SHP77 treated with DMSO at 0.1 percent for 48 hours (cell line): ENCODE data around the gene PEMT.
A peak's percentile ranks its signal among the peaks of the same experiment; 100 is the strongest.

Experiments used
- DNase-seq: peaks from one replicate; lab custom pipeline; 2025; lab: John Stamatoyannopoulos, UW

Gene PEMT

GRCh38 chr17:17536702-17537101, 54.8 kb downstream of the PEMT start:
- no peak for DNase-seq

- peak; percentile 89 for DNase-seq
Measured at GRCh38 chr17:17535957-17536356, 55.6 kb downstream of the PEMT start.

GRCh38 chr17:17533901-17534441, 57.5 kb downstream of the PEMT start:
- peak; percentile 99 for DNase-seq

- DNase-seq = no peak
Measured at GRCh38 chr17:17532991-17533390, 58.5 kb downstream of the PEMT start.

- DNase-seq = no peak
Measured at GRCh38 chr17:17531156-17531555, 60.4 kb downstream of the PEMT start.

GRCh38 chr17:17528696-17529652, 62.5 kb downstream of the PEMT start:
- DNase-seq = no peak

GRCh38 chr17:17527956-17528500, 63.5 kb downstream of the PEMT start:
- no peak for DNase-seq

- DNase-seq = no peak
Measured at GRCh38 chr17:17527534-17527933, 64.0 kb downstream of the PEMT start.

GRCh38 chr17:17526369-17526768, 65.1 kb downstream of the PEMT start:
- peak; percentile 87 for DNase-seq

GRCh38 chr17:17525956-17526355, 65.6 kb downstream of the PEMT start:
- no peak for DNase-seq

GRCh38 chr17:17525311-17525710, 66.2 kb downstream of the PEMT start:
- DNase-seq = no peak

GRCh38 chr17:17523731-17524490, 67.6 kb downstream of the PEMT start:
- DNase-seq = no peak

GRCh38 chr17:17523001-17523730, 68.3 kb downstream of the PEMT start:
- DNase-seq = peak; percentile 87

- DNase-seq = no peak
Measured at GRCh38 chr17:17520599-17521232, 70.8 kb downstream of the PEMT start.

GRCh38 chr17:17519886-17520285, 71.6 kb downstream of the PEMT start:
- DNase-seq = no peak

GRCh38 chr17:17518951-17519350, 72.6 kb downstream of the PEMT start:
- DNase-seq = no peak

GRCh38 chr17:17518014-17518413, 73.5 kb downstream of the PEMT start:
- DNase-seq = no peak

- peak; percentile 70 for DNase-seq
Measured at GRCh38 chr17:17516941-17517720, 74.4 kb downstream of the PEMT start.

GRCh38 chr17:17515934-17516930, 75.3 kb downstream of the PEMT start:
- DNase-seq = peak; percentile 98
